MCF 10A (cell line): ENCODE measurements around the gene NDUFB3. TPM values are rescaled to one million over a fixed set of nuclear protein-coding genes. Genes with fewer than 3 reads are reported as not detected.

Source experiments
- BruUV-seq: library from RNA; stranded (reverse); fragments of 400-500 nt; replicated peaks from 2 replicates; lab custom pipeline; 2021; lab: Mats Ljungman, UMichigan
- CTCF ChIA-PET: fragments of 300-600 bp; sonication (Branson Sonifier 250); formaldehyde crosslinking; extraction: SDS; loops from one replicate; lab custom pipeline; 2021; ENCODE audit warnings: antibody characterized with exemption, inconsistent platforms; lab: Yijun Ruan, JAX
- POLR2A ChIA-PET: fragments of 300-600, 350-650 bp; sonication (Branson Sonifier 250); formaldehyde crosslinking; extraction: SDS; loops from one replicate; lab custom pipeline; 2020; ENCODE audit warnings: antibody characterized with exemption, inconsistent platforms; lab: Yijun Ruan, JAX
- DNase-seq: peaks from one replicate; pipeline ENCODE4 v3.0.0-alpha.2; 2018; ENCODE audit not compliant: unreplicated experiment
- H3K27ac Mint-ChIP-seq: one replicate; pipeline ENCODE4 v1.8.0; 2022; ENCODE audit warnings: mild to moderate bottlenecking, low read depth, mixed read lengths; ENCODE audit not compliant: unreplicated experiment
- H3K27me3 Mint-ChIP-seq: one replicate; pipeline ENCODE4 v1.8.0; 2022; ENCODE audit warnings: mixed read lengths; ENCODE audit not compliant: insufficient read depth, unreplicated experiment
- H3K36me3 Mint-ChIP-seq: one replicate; pipeline ENCODE4 v1.8.0; 2022; ENCODE audit warnings: mild to moderate bottlenecking, moderate library complexity, mixed read lengths; ENCODE audit not compliant: insufficient read depth, unreplicated experiment
- H3K4me1 Mint-ChIP-seq: one replicate; pipeline ENCODE4 v1.8.0; 2022; ENCODE audit warnings: mixed read lengths; ENCODE audit not compliant: insufficient read depth, unreplicated experiment
- H3K4me3 Mint-ChIP-seq: one replicate; pipeline ENCODE4 v1.8.0; 2022; ENCODE audit warnings: mild to moderate bottlenecking, moderate library complexity, mixed read lengths; ENCODE audit not compliant: unreplicated experiment
- H3K9me3 Mint-ChIP-seq: one replicate; pipeline ENCODE4 v1.8.0; 2022; ENCODE audit warnings: mixed read lengths; ENCODE audit not compliant: unreplicated experiment
- intact Hi-C: fragments of 100-400 bp; cut with micrococcal nuclease; formaldehyde crosslinking; loops from 2 replicates; pipeline ENCODE4 v1.14.1; 2022
- total RNA-seq: library from RNA; stranded (reverse); gene quantifications from 2 replicates; pipeline ENCODE4 v1.2.3, GENCODE V29; 2022
- TF ChIP-seq, protein P1 (sequence below): fragments of 200-600 bp; IDR thresholded peaks from one replicate; pipeline ENCODE4 v1.8.0; 2022; ENCODE audit warnings: antibody characterized with exemption, mild to moderate bottlenecking; ENCODE audit not compliant: unreplicated experiment

NDUFB3 gene
- total RNA-seq, 1 experiment from 2014 or later = 78.0 TPM

DNA sequence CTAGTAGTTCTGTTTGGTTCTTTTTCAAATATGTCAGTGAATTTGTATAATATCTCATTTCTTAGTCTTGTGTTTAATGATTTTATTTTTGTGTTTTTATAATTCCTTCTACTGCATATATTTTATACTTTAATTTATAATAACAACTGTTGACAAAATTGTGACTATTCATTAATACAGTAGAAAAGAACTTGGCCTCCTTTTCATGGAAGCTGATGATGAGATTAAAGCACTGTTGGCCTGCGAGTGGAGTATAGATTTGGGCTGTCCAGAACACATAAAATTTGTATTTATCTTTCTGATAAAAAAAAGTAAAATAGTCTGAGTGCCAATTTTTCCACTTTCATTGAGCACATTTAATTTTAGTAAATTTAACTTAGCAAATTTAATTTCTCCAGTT lies 56.2 kb downstream of the NDUFB3 start:
- BruUV-seq = TSS peak; percentile 12
- Mint-ChIP-seq H3K9me3 (no peaks in the 10 kb centered on the region), H3K36me3 (peaks cover 38% of the 10 kb centered on the region), H3K4me3 (peak overlapping the region; percentile 18), H3K27ac (peak overlapping the region; percentile 98), H3K4me1 (peaks cover 67% of the 10 kb centered on the region), H3K27me3 (no peaks in the 10 kb centered on the region)
- intact Hi-C loops = no loop called here
- no peak for DNase-seq
- CTCF ChIA-PET = interaction anchor here (0.6 to 4.7 kb wide), 6 partner anchors 9 to 1173 kb away, joined by 3 to 21 read pairs (median 3); no protein-coding TSS in a partner anchor
- TF ChIP-seq, protein P1, sequence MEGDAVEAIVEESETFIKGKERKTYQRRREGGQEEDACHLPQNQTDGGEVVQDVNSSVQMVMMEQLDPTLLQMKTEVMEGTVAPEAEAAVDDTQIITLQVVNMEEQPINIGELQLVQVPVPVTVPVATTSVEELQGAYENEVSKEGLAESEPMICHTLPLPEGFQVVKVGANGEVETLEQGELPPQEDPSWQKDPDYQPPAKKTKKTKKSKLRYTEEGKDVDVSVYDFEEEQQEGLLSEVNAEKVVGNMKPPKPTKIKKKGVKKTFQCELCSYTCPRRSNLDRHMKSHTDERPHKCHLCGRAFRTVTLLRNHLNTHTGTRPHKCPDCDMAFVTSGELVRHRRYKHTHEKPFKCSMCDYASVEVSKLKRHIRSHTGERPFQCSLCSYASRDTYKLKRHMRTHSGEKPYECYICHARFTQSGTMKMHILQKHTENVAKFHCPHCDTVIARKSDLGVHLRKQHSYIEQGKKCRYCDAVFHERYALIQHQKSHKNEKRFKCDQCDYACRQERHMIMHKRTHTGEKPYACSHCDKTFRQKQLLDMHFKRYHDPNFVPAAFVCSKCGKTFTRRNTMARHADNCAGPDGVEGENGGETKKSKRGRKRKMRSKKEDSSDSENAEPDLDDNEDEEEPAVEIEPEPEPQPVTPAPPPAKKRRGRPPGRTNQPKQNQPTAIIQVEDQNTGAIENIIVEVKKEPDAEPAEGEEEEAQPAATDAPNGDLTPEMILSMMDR = no peak
- POLR2A ChIA-PET = interaction anchor here (0.7 to 1.9 kb wide), 6 partner anchors 7 to 56 kb away, joined by 3 to 12 read pairs (median 6); partner anchors contain the start of gene NDUFB3

DNA sequence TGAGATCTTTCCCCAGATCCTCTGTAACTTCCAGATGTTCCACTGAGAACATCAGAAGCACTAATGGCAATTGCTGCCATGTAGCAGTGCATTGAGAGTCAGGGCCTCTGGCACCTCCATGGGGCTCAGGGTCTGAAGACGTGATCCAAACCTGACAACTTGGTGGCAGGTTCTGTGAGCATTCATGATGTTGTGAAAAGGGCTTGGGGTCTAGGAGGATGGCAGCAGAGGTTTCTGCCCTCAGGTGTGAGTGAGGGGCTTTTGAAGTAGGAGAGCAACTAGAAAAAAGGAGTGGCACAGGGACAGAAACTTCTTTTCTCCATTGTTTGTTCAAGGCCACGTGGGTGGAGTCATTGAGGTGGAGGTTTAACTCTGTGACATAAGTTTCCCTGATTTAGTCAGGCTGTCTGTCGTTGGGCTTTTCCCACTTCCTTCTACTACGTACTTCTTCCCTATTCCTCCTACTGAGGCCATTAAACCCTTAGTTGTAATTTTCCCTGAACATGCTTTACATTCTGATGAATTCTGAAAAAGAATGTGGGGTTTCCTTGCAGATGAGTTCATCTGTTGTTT lies 57.2 kb downstream of the NDUFB3 start:
- intact Hi-C loops = no loop called here
- Mint-ChIP-seq H3K27ac (peak overlapping the region; percentile 75), H3K4me3 (peak overlapping the region; percentile 5), H3K9me3 (no peaks in the 10 kb centered on the region), H3K36me3 (peaks cover 45% of the 10 kb centered on the region), H3K4me1 (peaks cover 64% of the 10 kb centered on the region), H3K27me3 (no peaks in the 10 kb centered on the region)
- no TSS peak for BruUV-seq
- POLR2A ChIA-PET = interaction anchor here (0.8 to 1.8 kb wide), 5 partner anchors 9 to 50 kb away, joined by 3 to 12 read pairs (median 4); no protein-coding TSS in a partner anchor
- CTCF ChIA-PET = interaction anchor here (0.6 to 4.7 kb wide), 5 partner anchors 11 to 1174 kb away, joined by 3 to 28 read pairs (median 3); no protein-coding TSS in a partner anchor
- TF ChIP-seq, protein P1 = no peak
- peak; percentile 60 for DNase-seq

- H3K36me3 Mint-ChIP-seq = peaks cover 45% of the 10 kb centered on the region
Measured at GRCh38 chr2:201130524-201131186, 58.9 kb downstream of the NDUFB3 start.

More at GRCh38 chr2:201130524-201131186, 58.9 kb downstream of the NDUFB3 start:
- intact Hi-C loops = no loop called here
- H3K27me3 Mint-ChIP-seq = no peaks in the 10 kb centered on the region
- H3K4me1 Mint-ChIP-seq = peaks cover 48% of the 10 kb centered on the region
- CTCF ChIA-PET = interaction anchor here (0.7 to 4.7 kb wide), 4 partner anchors 13 to 888 kb away, joined by 3 to 28 read pairs (median 12); no protein-coding TSS in a partner anchor
- POLR2A ChIA-PET = interaction anchor here (0.6 to 4.1 kb wide), 5 partner anchors 8 to 60 kb away, joined by 3 to 20 read pairs (median 10); partner anchors contain the start of genes HYCC2 and NDUFB3
- peak; percentile 78 for DNase-seq
- no TSS peak for BruUV-seq
- no peaks in the 10 kb centered on the region for H3K9me3 Mint-ChIP-seq
- H3K27ac Mint-ChIP-seq = peak overlapping the region; percentile 63
- H3K4me3 Mint-ChIP-seq = no peak overlapping the region
- TF ChIP-seq, protein P1 = no peak
